Measurements from ENCODE around the gene ADISSP. TPM values are rescaled to one million over a fixed set of nuclear protein-coding genes. Genes with fewer than 3 reads are reported as not detected.

ADISSP gene
- total and polyA plus RNA-seq, 2 donors (not counting 1 experiment from before 2014, with no cell fraction given), result 18.4 to 28.8 TPM

DNA sequence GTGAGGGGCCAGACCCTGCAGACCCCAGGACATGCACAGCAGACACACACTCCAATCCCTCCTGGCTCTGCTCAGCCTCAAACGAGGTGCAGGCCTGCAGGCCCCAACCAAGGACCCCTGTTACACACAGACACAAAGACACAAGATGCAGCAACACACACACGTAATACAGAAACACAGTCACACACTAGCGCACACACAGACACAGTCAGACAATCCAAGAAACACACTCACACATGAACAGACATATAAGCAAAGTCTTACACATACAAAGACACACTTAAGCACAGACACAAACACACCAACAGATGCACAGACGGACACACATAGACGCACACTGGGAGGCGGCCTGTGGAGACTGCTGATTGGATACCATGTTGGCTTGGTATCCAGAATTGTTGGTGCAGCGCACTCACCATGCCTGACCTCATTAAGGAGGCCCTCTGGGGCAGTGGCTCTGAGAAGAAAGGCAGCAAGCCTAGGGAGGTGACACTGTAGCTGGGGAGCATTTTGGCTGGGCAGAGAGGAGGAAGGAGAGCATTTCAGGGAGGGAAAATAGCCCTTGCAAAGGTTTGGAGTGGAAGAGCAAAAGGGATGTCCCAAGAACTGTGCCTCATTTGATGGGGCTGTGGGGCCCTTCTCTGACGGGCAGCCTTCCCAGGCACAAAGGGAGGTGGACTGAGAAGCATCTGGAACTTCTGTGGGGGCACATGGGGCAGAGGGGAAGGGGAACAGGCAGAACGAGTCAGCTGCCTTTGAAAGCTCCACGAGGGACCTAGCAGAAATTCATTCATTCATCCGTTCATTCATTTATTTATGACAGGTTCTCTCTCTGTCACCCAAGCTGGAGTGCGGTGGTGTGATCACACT, 36.5 kb downstream of the ADISSP start:
- ATAC-seq (ENCODE audit: low read depth), result no peak
- Histone ChIP-seq H3K36me3 (replicated peaks in 1 of 2; ENCODE audit: control extremely low read depth in 1 of 2, control insufficient read depth in 1 of 2, extremely low read depth in 1 of 2, insufficient read depth in 2 of 2, low read length in 1 of 2) (no peaks in the 10 kb centered on the region), H3K27ac (ENCODE audit: low read length in 2 of 2) (no peak overlapping the region), H3K4me1 (ENCODE audit: control insufficient read depth in 2 of 2, insufficient read depth in 2 of 2, low read length in 2 of 2) (no peaks in the 10 kb centered on the region), H3K4me3 (ENCODE audit: control extremely low read depth in 1 of 5, extremely low read depth in 1 of 5, insufficient read depth in 1 of 5, low read depth in 2 of 5, low read length in 4 of 5) (no peak overlapping the region), H3K9ac (ENCODE audit: low read length) (no peak overlapping the region), H3K79me2 (ENCODE audit: control insufficient read depth, insufficient read depth, low read length) (no peaks in the 10 kb centered on the region), H3K4me2 (replicated peaks; ENCODE audit: low read depth, low read length, poor library complexity, severe bottlenecking) (no peak overlapping the region), H3K9me3 (ENCODE audit: control extremely low read depth in 1 of 3, control insufficient read depth in 2 of 3, insufficient read depth in 1 of 3, low read length in 2 of 3) (no peaks in the 10 kb centered on the region), H4K20me1 (ENCODE audit: control insufficient read depth, insufficient read depth, low read length, poor library complexity, severe bottlenecking) (no peaks in the 10 kb centered on the region), H3K27me3 (replicated peaks in 1 of 4; ENCODE audit: control extremely low read depth in 1 of 4, control insufficient read depth in 3 of 4, insufficient read depth in 4 of 4, low read length in 3 of 4) (peaks cover 0 to 41% (median 9%) of the 10 kb centered on the region in 4 experiments), H2AFZ (ENCODE audit: insufficient read depth, low read depth, low read length, poor library complexity, severe bottlenecking) (no peak overlapping the region)
- no peaks in the 10 kb centered on the region for H3K9me3 Mint-ChIP-seq (ENCODE audit: insufficient read depth)
- no peak overlapping the region for H3K4me3 Mint-ChIP-seq
- no peak overlapping the region for H3K27ac Mint-ChIP-seq
- ChIA-PET CTCF (interaction anchor here (1.4 kb wide), 1 partner anchor 20 kb away, joined by 3 read pairs; no protein-coding TSS in a partner anchor), POLR2A (no interaction called here)
- no peak for DNase-seq
- intact Hi-C loops (cut with micrococcal nuclease), result no loop called here
- TF ChIP-seq, protein P1, sequence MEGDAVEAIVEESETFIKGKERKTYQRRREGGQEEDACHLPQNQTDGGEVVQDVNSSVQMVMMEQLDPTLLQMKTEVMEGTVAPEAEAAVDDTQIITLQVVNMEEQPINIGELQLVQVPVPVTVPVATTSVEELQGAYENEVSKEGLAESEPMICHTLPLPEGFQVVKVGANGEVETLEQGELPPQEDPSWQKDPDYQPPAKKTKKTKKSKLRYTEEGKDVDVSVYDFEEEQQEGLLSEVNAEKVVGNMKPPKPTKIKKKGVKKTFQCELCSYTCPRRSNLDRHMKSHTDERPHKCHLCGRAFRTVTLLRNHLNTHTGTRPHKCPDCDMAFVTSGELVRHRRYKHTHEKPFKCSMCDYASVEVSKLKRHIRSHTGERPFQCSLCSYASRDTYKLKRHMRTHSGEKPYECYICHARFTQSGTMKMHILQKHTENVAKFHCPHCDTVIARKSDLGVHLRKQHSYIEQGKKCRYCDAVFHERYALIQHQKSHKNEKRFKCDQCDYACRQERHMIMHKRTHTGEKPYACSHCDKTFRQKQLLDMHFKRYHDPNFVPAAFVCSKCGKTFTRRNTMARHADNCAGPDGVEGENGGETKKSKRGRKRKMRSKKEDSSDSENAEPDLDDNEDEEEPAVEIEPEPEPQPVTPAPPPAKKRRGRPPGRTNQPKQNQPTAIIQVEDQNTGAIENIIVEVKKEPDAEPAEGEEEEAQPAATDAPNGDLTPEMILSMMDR (IDR thresholded peaks at IDR 0.05), result no peak
- no peak for TF ChIP-seq EZH2 (IDR thresholded peaks at IDR 0.05; ENCODE audit: borderline replicate concordance, insufficient read depth, low read depth, low read length, poor library complexity, severe bottlenecking)
- H3K27me3 Mint-ChIP-seq, result peaks cover 58% of the 10 kb centered on the region
- 85% methylated on average over 12 of the region's 12 CpGs for WGBS (ENCODE audit: insufficient coverage)
- peaks cover 5% of the 10 kb centered on the region for H3K4me1 Mint-ChIP-seq

Measured in B cell (primary cell).